NCI-H82 (cell line): ENCODE measurements around the gene GTPBP10.

Experiments
- DNase-seq: peaks from one replicate; lab custom pipeline; 2025; lab: John Stamatoyannopoulos, UW

The GTPBP10 gene

DNA sequence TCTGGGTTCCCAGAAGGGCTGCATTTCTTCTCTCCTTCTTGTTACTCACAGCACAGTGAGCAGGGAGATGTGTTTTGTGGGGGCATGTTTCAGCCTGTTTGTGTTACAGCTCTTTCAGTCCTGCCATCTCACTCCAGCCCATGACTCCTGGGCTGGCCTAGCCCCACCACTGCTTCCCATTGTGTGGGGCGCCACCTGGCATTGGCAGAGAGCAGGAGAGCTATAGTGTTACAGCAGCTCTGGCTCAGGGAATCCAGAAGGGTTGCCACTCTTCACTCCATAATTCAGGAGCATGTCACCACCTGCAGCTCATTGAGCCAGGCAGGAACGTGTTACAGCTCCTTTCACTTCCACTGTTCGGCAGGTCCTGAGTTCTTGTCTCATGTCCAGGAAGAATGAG lies 86.7 kb downstream of the GTPBP10 start:
- no peak for DNase-seq
